Spleen (tissue), 11 donors: ENCODE results near the gene GRAMD1C. TPM values are rescaled to one million over a fixed set of nuclear protein-coding genes. Genes with fewer than 3 reads are reported as not detected.

ENCODE experiments used
- DNase-seq: peaks from one replicate; pipeline ENCODE4 v3.0.0-alpha.2; 2020
- H3K27ac ChIP-seq, 8 donors: fragments of 200-600 bp; sonication (generic) in 7 of 8; 1 replicate in 4 of 8; 2 replicates in 4 of 8; pipeline versions ENCODE4 v1.5.0 to v1.8.0; 2016 to 2021; ENCODE audit warnings: inconsistent platforms in 4 of 8, mild to moderate bottlenecking in 4 of 8, moderate library complexity in 1 of 8
- H3K27me3 ChIP-seq, 7 donors: fragments of 200-600 bp; sonication (generic) in 6 of 7; replicated peaks in 1 of 7; 1 replicate in 4 of 7; 2 replicates in 3 of 7; pipeline versions ENCODE4 v1.5.0 to v1.8.0; 2016 to 2021; ENCODE audit warnings: inconsistent platforms in 3 of 7, mild to moderate bottlenecking in 1 of 7
- H3K36me3 ChIP-seq, 6 donors: fragments of 200-600 bp; sonication (generic) in 5 of 6; 1 replicate in 4 of 6; 2 replicates in 2 of 6; pipeline versions ENCODE4 v1.5.0 to v1.8.0; 2016 to 2021; ENCODE audit warnings: inconsistent platforms in 2 of 6
- H3K4me1 ChIP-seq, 6 donors: fragments of 200-600 bp; sonication (generic) in 5 of 6; 1 replicate in 3 of 6; 2 replicates in 3 of 6; pipeline versions ENCODE4 v1.5.0 to v1.8.0; 2016 to 2021; ENCODE audit warnings: inconsistent platforms in 3 of 6
- H3K4me3 ChIP-seq, 8 donors: fragments of 200-600 bp; sonication (generic) in 7 of 8; 1 replicate in 4 of 8; 2 replicates in 4 of 8; pipeline versions ENCODE4 v1.5.0 to v1.8.0; 2016 to 2021; ENCODE audit warnings: inconsistent platforms in 4 of 8, mild to moderate bottlenecking in 4 of 8, moderate library complexity in 2 of 8
- H3K9me3 ChIP-seq, 8 donors: fragments of 200-600 bp; sonication (generic) in 7 of 8; 1 replicate in 4 of 8; 2 replicates in 4 of 8; pipeline versions ENCODE4 v1.5.0 to v1.8.0; 2016 to 2021; ENCODE audit warnings: inconsistent platforms in 4 of 8
- CTCF ChIP-seq, 11 experiments: fragments of 200-600 bp in 7 of 11; fragments of 450-650 bp in 4 of 11; sonication (generic) in 4 of 11; IDR thresholded peaks in 8 of 11; conservative IDR thresholded peaks in 3 of 11; 1 replicate in 7 of 11; 2 replicates in 4 of 11; pipeline versions ENCODE4 v1.4.0 to v1.8.0; 2016 to 2021; ENCODE audit warnings: antibody characterized with exemption in 11 of 11, inconsistent platforms in 4 of 11, mild to moderate bottlenecking in 1 of 11
- POLR2A ChIP-seq, 3 donors: fragments of 450-650 bp; IDR thresholded peaks; one replicate each; pipeline ENCODE4 v1.5.1; 2017; ENCODE audit warnings: antibody characterized with exemption in 3 of 3, mild to moderate bottlenecking in 1 of 3
- POLR2AphosphoS5 ChIP-seq, 3 donors: sonication (generic); formaldehyde crosslinking; IDR thresholded peaks; one replicate each; pipeline ENCODE4 v1.5.1; 2017; ENCODE audit warnings: antibody characterized with exemption in 3 of 3
- WGBS, 5 donors: extraction: QIAGEN DNeasy Blood & Tissue Kit in 3 of 5; methylation state at CpG; one replicate each; pipeline versions ENCODE4 v1.1.5 to v1.1.7; 2013 to 2018; 5-methylcytosine and 5-hydroxymethylcytosine counted together
- intact Hi-C: fragments of 100-400 bp; cut with DNase I; formaldehyde crosslinking; loops from one replicate; pipeline ENCODE4 v1.15.0; 2023; ENCODE audit warnings: low total_unique reads
- polyA plus RNA-seq, 3 donors: library from polyadenylated mRNA; stranded (reverse); fragments of 200-250 nt; gene quantifications; one replicate each; pipeline ENCODE4 v1.2.1, GENCODE V29; 2013
- total RNA-seq, 7 donors: library from RNA; depleted of rRNA in 3 of 7; stranded (reverse); fragments of >200 nt in 3 of 7; fragmentation: NEBNext Ultra II Directional in 4 of 7; extraction: Animal tissue kit (Norgen Biotek cat#: 25700) in 4 of 7; gene quantifications; one replicate each; pipeline versions ENCODE4 v1.1.0 to v1.2.1, GENCODE V29; 2016 to 2021
- donor health status: healthy with polysubstance abuse.
- donor health status: DM: no; HTN: no; CAD: no; lungs with moderate emphysema.
- donor health status: DM: no; HTN: no; CAD: no.
- donor health status: Bipolar disorder and iron deficiency.
- donor health status: healthy.
- donor health status: DM: no; HTN: no; CAD: no.
- donor health status: DM: yes; HTN: yes; CAD: no.

GRAMD1C gene
- total and polyA plus RNA-seq, 10 donors: 2.6 to 14.2 (median 4.4) TPM

- no peak for TF ChIP-seq CTCF (IDR thresholded peaks at IDR 0.05 in 8 of 11, conservative IDR thresholded peaks at IDR 0.05 in 3 of 11)
- no peak for TF ChIP-seq POLR2AphosphoS5 (IDR thresholded peaks at IDR 0.05)
- TF ChIP-seq POLR2A (IDR thresholded peaks at IDR 0.05): no peak
- Histone ChIP-seq H3K9me3 (no peaks in the 10 kb centered on the region), H3K4me3 (no peak overlapping the region), H3K27ac (no peak overlapping the region), H3K4me1 (peaks cover 0 to 19% (median 7%) of the 10 kb centered on the region in 6 donors), H3K27me3 (no peaks in the 10 kb centered on the region), H3K36me3 (peaks cover 0 to 55% (median 9%) of the 10 kb centered on the region in 6 donors)
- intact Hi-C loops: no loop called here
- no peak for DNase-seq
Measured at GRCh38 chr3:113981803-113982202, 143.2 kb downstream of the GRAMD1C start.

- Histone ChIP-seq H3K27me3 (no peaks in the 10 kb centered on the region), H3K9me3 (no peaks in the 10 kb centered on the region), H3K4me1 (peaks cover 0 to 19% (median 7%) of the 10 kb centered on the region in 6 donors), H3K36me3 (peaks cover 0 to 38% (median 2%) of the 10 kb centered on the region in 6 donors), H3K4me3 (no peak overlapping the region), H3K27ac (no peak overlapping the region)
- DNase-seq: no peak
- TF ChIP-seq CTCF (IDR thresholded peaks at IDR 0.05 in 8 of 11, conservative IDR thresholded peaks at IDR 0.05 in 3 of 11) (no peak), POLR2AphosphoS5 (IDR thresholded peaks at IDR 0.05) (no peak), POLR2A (IDR thresholded peaks at IDR 0.05) (no peak)
- intact Hi-C loops: no loop called here
- 94 to 97% (median 96%) methylated on average over 3 of the region's 3 CpGs for WGBS, 5 donors
Measured at GRCh38 chr3:113983544-113983943, 145.0 kb downstream of the GRAMD1C start.

GRCh38 chr3:113985541-113985940, 147.0 kb downstream of the GRAMD1C start:
- H3K27ac ChIP-seq: peak overlapping the region in 3 of 8 donors; percentile 30 to 58 (median 39)
- peaks cover 0 to 19% (median 7%) of the 10 kb centered on the region in 6 donors for H3K4me1 ChIP-seq
- intact Hi-C loops: no loop called here
- H3K36me3 ChIP-seq: peaks cover 0 to 22% (median 0%) of the 10 kb centered on the region in 6 donors
- no peak overlapping the region for H3K4me3 ChIP-seq
- WGBS, 5 donors: 36 to 60% (median 43%) methylated on average over 4 of the region's 4 CpGs
- DNase-seq: no peak
- TF ChIP-seq CTCF (IDR thresholded peaks at IDR 0.05 in 8 of 11, conservative IDR thresholded peaks at IDR 0.05 in 3 of 11) (no peak), POLR2A (IDR thresholded peaks at IDR 0.05) (no peak), POLR2AphosphoS5 (IDR thresholded peaks at IDR 0.05) (no peak)
- H3K9me3 ChIP-seq: no peaks in the 10 kb centered on the region
- no peaks in the 10 kb centered on the region for H3K27me3 ChIP-seq

Other genes starting within 250 kb of the GRAMD1C start
- gene USF3, start 142.1 kb upstream of the GRAMD1C start, total RNA-seq: 10 to 100 TPM; 23.9 to 36.0 (median 28.4) TPM
- gene USF3, start 142.1 kb upstream of the GRAMD1C start, polyA plus RNA-seq: 1 to 10 TPM; 5.5 to 8.2 (median 7.0) TPM
- gene NAA50, start 92.5 kb upstream of the GRAMD1C start, total RNA-seq: 100 to 1,000 TPM in 1 of 7 donors, 10 to 100 TPM in 6; 61.9 to 100 (median 79.4) TPM
- 10 to 100 TPM; 24.4 to 37.7 (median 33.9) TPM for gene NAA50, start 92.5 kb upstream of the GRAMD1C start, polyA plus RNA-seq
- 100 to 1,000 TPM in 1 of 7 donors, 10 to 100 TPM in 6; 69.9 to 109 (median 92.7) TPM for gene ATP6V1A, start 91.8 kb upstream of the GRAMD1C start, total RNA-seq
- gene ATP6V1A, start 91.8 kb upstream of the GRAMD1C start, polyA plus RNA-seq: 10 to 100 TPM; 13.3 to 26.0 (median 16.9) TPM
- 10 to 100 TPM in 2 of 7 donors, 1 to 10 TPM in 5; 5.3 to 16.4 (median 8.4) TPM for gene ZDHHC23, start 109.2 kb downstream of the GRAMD1C start, total RNA-seq
- gene ZDHHC23, start 109.2 kb downstream of the GRAMD1C start, polyA plus RNA-seq: 1 to 10 TPM; 2.0 to 2.8 (median 2.3) TPM
- 10 to 100 TPM in 2 of 7 donors, 1 to 10 TPM in 5; 5.8 to 11.0 (median 8.5) TPM for gene CCDC191, start 217.7 kb downstream of the GRAMD1C start, total RNA-seq
- gene CCDC191, start 217.7 kb downstream of the GRAMD1C start, polyA plus RNA-seq: 1 to 10 TPM; 4.2 to 9.1 (median 5.9) TPM
- 10 to 100 TPM; 21.9 to 45.8 (median 29.2) TPM for gene QTRT2, start 217.9 kb downstream of the GRAMD1C start, total RNA-seq
- 10 to 100 TPM in 1 of 3 donors, 1 to 10 TPM in 2; 7.9 to 12.6 (median 8.1) TPM for gene QTRT2, start 217.9 kb downstream of the GRAMD1C start, polyA plus RNA-seq